Fibroblast of peridontal ligament (primary cell): ENCODE measurements around the gene MAPK8.
A peak's percentile ranks its signal among the peaks of the same experiment; 100 is the strongest.
"Not testable (repeated sequence)": the region's sequence is repeated elsewhere in the genome, so short reads cannot be mapped to it uniquely, and the experiment has no call there.

Experiments
- DNase-seq: peaks from one replicate; pipeline ENCODE4 v3.0.0-alpha.2; 2010; ENCODE audit errors: extremely low read depth

Gene MAPK8

GRCh38 chr10:48306265-48306869, at the start of gene MAPK8:
MAPK8 (plus strand) TSS chr10:48306677; CDS start chr10:48401661, 94,984 bp downstream.
- peak; percentile 75 for DNase-seq

- DNase-seq, result no peak
These were observed 49.0 kb upstream of the MAPK8 start for GRCh38 chr10:48257407-48257961.

GRCh38 chr10:48258105-48258504, 48.4 kb upstream of the MAPK8 start:
- DNase-seq, result no peak

GRCh38 chr10:48266528-48266927, 39.9 kb upstream of the MAPK8 start:
- DNase-seq, result no peak

GRCh38 chr10:48271047-48271730, 35.3 kb upstream of the MAPK8 start:
- no peak for DNase-seq

GRCh38 chr10:48272682-48273081, 33.8 kb upstream of the MAPK8 start:
- no peak for DNase-seq

GRCh38 chr10:48273741-48274140, 32.7 kb upstream of the MAPK8 start:
- DNase-seq, result no peak

GRCh38 chr10:48274636-48275035, 31.8 kb upstream of the MAPK8 start, which contains the start of gene FRMPD2:
FRMPD2 (minus strand) TSS chr10:48274696; CDS start chr10:48274567, 129 bp downstream.
- DNase-seq, result no peak

- no peak for DNase-seq
These were observed 29.4 kb upstream of the MAPK8 start for GRCh38 chr10:48277093-48277492.

GRCh38 chr10:48279081-48279751, 27.3 kb upstream of the MAPK8 start:
- no peak for DNase-seq

- not testable (repeated sequence) for DNase-seq
These were observed 24.8 kb upstream of the MAPK8 start for GRCh38 chr10:48281697-48282096.

GRCh38 chr10:48282829-48283228, 23.6 kb upstream of the MAPK8 start:
- no peak for DNase-seq

- DNase-seq, result no peak
These were observed 22.4 kb upstream of the MAPK8 start for GRCh38 chr10:48284002-48284546.

GRCh38 chr10:48284811-48285210, 21.7 kb upstream of the MAPK8 start:
- no peak for DNase-seq

- DNase-seq, result no peak
These were observed 20.8 kb upstream of the MAPK8 start for GRCh38 chr10:48285710-48286109.

- no peak for DNase-seq
These were observed 20.1 kb upstream of the MAPK8 start for GRCh38 chr10:48286356-48286755.

GRCh38 chr10:48287417-48288391, 18.8 kb upstream of the MAPK8 start:
- DNase-seq, result no peak

- peak; percentile 8 for DNase-seq
These were observed 17.8 kb upstream of the MAPK8 start for GRCh38 chr10:48288661-48289060.

GRCh38 chr10:48289501-48290238, 16.8 kb upstream of the MAPK8 start:
- peak; percentile 38 for DNase-seq

- DNase-seq, result no peak
These were observed 16.2 kb upstream of the MAPK8 start for GRCh38 chr10:48290286-48290685.
